Stimulated activated CD4-positive, alpha-beta T cell treated with anti-CD3 and anti-CD28 coated beads, Interleukin-15, amount 100 ng/mL, for 1 hour (primary cell): ENCODE measurements around the gene HOXA1.

ENCODE experiments used
- DNase-seq, 2 donors: peaks; one replicate each; pipeline ENCODE4 v3.0.0-alpha.2; 2020; ENCODE audit warnings: low read depth in 1 of 2, low spot score in 1 of 2

Gene HOXA1

DNA sequence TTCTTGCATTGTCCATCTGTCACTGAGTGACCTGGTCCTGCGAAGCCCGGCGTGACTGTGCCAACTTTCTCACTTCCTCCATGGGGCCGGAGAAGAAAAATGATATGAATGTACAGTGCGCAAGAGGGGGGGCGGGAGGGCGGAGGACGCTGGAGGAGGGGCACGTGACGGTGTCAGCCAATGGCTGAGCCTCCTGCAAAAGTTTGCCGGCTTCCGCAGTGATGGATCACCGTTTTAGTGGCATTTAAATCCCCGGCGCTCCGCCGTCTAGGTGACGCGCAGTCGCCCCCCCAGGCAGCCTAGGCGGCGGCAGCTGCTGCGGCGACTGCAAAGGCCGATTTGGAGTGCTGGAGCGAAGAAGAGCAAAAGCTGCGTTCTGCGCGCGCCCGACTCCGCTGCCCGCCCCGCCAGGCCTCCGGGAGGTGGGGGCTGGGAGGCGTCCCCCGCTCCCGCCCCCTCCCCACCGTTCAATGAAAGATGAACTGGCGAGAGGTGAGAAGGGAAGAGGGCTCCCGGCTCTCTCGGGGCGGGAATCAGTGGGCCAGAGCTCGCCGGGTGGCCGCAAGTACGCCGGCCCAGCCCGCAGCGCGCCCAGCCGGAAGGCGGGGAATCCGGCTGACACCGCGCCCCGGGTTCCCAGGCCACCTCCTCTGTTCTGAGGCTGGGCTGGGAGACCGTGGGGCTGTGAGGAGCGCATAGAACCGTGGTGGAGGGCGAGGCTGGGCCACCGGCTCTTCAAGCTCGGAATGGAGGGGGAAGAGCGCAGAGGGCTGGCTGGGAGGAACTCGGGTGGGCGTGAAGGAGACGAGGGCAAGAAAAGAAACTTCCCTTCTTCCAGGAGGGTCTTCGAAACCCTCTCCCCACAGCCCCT, at the start of gene HOXA1:
TSS of gene HOXA1 (minus strand) at position 104 of the 871 bp plus-strand sequence. CDS start at position 16, 88 bp downstream.
- peak; percentile 30 to 47 for DNase-seq

DNA sequence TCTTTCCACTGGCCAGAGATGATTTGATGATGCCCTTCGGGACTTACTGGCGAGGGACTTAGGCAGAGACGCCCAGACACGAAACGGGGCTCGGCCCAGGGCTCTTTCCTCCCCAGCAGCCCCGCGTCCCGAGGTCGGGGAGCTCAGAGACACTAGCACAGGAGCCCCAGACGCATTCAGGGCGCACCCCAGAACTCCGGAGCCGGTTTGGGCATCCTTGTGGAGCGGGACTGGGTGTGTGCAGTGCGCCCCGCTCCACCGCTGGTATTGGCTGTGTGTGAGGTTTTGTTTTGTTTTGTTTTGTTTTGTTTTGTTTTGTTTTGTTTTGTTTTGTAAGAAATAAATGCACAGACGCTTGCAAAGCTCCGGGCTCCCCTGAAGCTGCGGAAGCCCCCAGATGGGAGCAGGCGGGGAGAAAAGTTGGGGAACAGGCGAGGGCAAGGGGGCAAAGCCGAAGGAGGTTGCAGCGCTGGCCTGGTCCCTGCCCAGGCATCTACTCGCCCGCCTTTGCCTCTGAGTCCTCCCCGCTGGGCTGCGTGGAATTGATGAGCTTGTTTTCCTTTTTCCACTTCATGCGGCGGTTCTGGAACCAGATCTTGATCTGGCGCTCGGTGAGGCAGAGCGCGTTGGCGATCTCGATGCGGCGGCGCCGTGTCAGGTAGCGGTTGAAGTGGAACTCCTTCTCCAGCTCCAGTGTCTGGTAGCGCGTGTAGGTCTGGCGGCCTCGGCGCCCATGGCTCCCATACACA, 49.5 kb upstream of the HOXA1 start:
- no peak for DNase-seq

DNA sequence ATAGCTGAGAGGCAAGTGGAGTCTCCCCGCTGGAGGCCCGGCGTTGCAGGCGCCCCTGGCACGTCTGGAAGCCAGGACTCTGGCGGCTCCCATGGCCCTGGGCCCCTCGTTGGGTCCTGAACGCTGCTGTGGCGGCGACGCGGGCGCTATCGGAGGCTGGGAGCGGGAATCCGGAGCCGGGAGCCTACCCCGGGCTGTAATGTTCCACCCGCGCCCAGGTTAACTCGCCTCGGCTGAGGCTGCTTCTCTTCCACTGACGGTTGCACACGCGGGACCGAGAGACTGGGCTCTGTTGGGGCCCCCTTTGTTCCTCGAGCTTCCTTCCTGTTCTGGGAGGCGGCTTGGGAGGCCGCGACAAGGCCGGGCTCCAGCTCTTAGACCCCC, 49.0 kb upstream of the HOXA1 start:
- no peak for DNase-seq

- DNase-seq, result no peak
These were observed 48.4 kb upstream of the HOXA1 start for GRCh38 chr7:27143950-27144780.

GRCh38 chr7:27143023-27143949, 47.5 kb upstream of the HOXA1 start, which contains the start of gene HOXA5:
HOXA5 (minus strand) TSS chr7:27143681; CDS start chr7:27143607, 74 bp downstream.
- no peak for DNase-seq

DNA sequence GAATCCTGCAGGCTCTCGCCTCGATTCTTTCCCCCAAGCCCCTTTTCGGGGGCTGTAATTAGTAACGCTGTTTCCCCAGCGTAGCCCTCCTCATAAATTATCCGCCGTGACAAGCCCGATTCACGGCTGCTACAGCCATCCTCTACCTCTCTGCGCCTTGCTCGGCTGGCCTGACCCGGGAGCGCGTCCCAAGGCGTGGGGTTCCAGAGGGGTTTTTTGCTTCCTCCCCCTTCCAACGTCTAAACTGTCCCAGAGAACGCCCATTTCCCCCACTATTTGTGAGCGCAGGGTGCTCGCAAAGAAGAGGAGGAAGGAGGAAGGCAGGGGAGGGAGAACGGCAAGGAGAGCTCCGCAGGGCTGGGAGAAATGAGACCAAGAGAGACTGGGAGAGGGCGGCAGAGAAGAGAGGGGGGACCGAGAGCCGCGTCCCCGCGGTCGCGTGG, 46.8 kb upstream of the HOXA1 start:
- no peak for DNase-seq

DNA sequence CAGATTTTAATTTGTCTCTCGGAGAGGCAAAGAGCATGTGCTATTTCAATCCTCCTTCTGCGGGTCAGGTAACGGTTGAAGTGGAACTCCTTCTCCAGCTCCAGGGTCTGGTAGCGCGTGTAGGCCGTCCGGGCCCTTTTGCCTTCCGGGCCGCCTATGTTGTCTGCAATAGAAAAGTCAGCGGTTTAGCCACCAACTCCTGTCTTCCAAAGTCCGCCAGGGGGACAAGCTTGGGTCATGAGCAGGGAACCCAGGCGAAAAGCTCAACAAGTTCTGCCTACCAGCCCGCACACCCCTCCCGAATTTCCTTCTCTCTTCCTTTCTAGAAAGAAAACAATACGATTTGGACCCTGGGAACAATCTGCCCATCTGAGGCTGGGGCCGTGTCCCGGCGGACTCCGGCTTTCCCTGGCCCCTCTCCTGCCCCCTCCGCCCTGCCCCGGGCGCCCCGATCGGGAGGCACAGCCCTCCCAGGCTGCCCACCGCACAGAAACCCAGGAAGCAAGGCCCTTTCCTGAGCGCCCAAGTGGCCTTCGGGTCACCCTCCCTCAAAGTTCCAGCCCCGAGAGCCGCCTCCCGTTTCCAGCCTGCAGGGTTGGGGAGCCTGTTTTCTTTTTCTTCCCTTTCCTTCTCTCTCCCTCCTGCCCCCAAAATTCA, 46.3 kb upstream of the HOXA1 start:
- no peak for DNase-seq

- DNase-seq, result no peak
These were observed 45.5 kb upstream of the HOXA1 start for GRCh38 chr7:27141137-27141922.

- DNase-seq, result no peak
These were observed 44.5 kb upstream of the HOXA1 start for GRCh38 chr7:27140126-27140857.

- DNase-seq, result no peak
These were observed 43.7 kb upstream of the HOXA1 start for GRCh38 chr7:27139334-27140125.

DNA sequence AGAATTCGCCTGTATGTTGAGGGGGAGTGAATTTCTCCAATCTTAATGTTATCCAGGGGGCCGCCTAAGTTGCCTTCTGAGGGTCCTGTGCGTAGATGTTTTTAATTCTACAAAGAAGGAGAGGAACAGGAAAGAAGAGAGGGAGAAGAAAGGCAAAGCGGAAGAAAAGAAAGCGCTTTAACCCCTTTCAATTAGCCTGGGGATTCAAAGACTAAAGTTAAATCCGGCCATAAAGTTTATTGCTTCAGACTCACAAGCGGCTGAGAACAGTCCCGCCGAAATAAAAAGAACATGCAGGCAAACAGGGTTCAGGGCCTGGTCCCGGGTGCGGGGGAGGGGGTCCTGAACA, 43.2 kb upstream of the HOXA1 start:
- no peak for DNase-seq

DNA sequence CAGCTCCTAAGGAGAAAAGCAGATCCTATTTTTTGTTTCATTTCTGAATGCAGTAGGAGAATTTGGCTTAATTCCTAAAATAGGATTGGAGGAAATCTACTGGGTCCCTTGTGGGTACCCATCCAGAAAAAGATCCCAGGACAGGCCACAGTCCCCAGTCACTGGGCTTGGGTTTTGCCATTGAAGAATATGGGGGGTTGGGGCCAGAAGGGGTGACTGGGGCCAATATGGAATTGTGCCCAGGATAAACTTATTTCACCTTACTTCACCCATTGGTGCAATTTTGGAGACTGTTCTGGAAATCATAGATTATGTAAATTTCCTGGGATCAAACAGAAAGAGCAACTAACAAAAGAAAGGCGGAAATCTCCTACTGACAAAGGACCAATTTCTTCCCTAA, 42.7 kb upstream of the HOXA1 start:
- no peak for DNase-seq

DNA sequence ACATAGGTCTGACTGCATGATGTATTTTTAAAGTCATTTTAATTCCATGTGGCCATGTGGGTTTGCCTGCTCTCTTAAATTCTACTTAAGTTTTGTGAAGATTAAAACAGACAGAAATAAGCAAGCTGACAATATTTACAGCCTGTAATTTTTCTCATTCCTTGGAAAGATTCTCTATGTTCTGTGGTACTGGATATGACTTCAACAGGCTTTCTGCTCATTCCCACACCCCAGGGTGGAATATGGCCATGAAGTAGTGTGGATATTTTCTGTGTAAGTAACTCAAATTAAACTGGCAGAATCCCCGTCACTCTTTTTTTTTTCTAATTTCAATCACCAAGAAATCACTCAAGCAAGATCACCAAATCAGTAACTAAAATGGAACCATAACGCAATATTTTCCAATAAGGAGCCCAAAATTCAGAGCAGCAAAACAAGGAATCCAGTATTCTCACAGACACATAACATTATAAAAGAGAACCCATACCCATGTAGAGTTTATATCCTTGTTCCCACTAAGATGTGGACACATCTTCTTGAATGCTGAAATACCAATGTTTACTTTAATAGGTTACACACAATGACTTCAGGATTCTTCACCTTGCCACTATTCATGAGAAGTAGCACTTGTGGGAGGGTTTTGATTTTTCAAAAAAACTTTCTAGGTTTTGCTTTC, 42.0 kb upstream of the HOXA1 start:
- no peak for DNase-seq

- DNase-seq, result no peak
These were observed 38.6 kb upstream of the HOXA1 start for GRCh38 chr7:27134392-27134791.

GRCh38 chr7:27133409-27134231, 37.8 kb upstream of the HOXA1 start:
- no peak for DNase-seq

GRCh38 chr7:27132978-27133377, 37.2 kb upstream of the HOXA1 start:
- DNase-seq, result no peak
